ENCODE results near the gene TMEM120B.
"Not testable (repeated sequence)": the region's sequence is repeated elsewhere in the genome, so short reads cannot be mapped to it uniquely, and the experiment has no call there.

TMEM120B gene

GRCh38 chr12:121751749-121752351, 39.3 kb downstream of the TMEM120B start:
- Histone ChIP-seq H4K8ac (ENCODE audit: low read depth, low read length) (no peak overlapping the region), H3K9ac (ENCODE audit: low read length) (no peak overlapping the region), H3K79me1 (ENCODE audit: low read length) (no peaks in the 10 kb centered on the region), H3K23ac (ENCODE audit: low read length) (no peak overlapping the region), H4K5ac (ENCODE audit: low read length) (no peak overlapping the region), H3K36me3 (ENCODE audit: control insufficient read depth, insufficient read depth, low read length) (peaks cover 1% of the 10 kb centered on the region), H3K56ac (ENCODE audit: low read length) (no peak overlapping the region), H2BK120ac (ENCODE audit: low read depth, low read length) (no peak overlapping the region), H3K4me1 (ENCODE audit: control insufficient read depth, low read depth, low read length) (no peaks in the 10 kb centered on the region), H2BK15ac (replicated peaks; ENCODE audit: low read depth) (no peak overlapping the region), H3K27ac (ENCODE audit: low read depth, low read length) (no peak overlapping the region), H3K4ac (ENCODE audit: low read depth, low read length) (no peak overlapping the region), H3K79me2 (ENCODE audit: control insufficient read depth, insufficient read depth, low read length) (no peaks in the 10 kb centered on the region), H3K4me2 (ENCODE audit: low read length) (no peak overlapping the region), H2AK5ac (ENCODE audit: low read length) (no peak overlapping the region), H3K4me3 (ENCODE audit: low read length) (no peak overlapping the region), H3K18ac (ENCODE audit: low read length) (no peak overlapping the region), H3K27me3 (ENCODE audit: insufficient read depth, low read length, poor library complexity) (no peaks in the 10 kb centered on the region), H2BK5ac (ENCODE audit: low read length) (no peak overlapping the region)
- no peak for DNase-seq
- WGBS (ENCODE audit: extremely low coverage, insufficient coverage, low lambda C conversion rate), result no CpG with 5 or more reads among the region's 12 CpGs

GRCh38 chr12:121753844-121754264, 41.3 kb downstream of the TMEM120B start:
- no peaks in the 10 kb centered on the region for H3K79me2 ChIP-seq (ENCODE audit: control insufficient read depth, insufficient read depth, low read length)
- H3K4ac ChIP-seq (ENCODE audit: low read depth, low read length), result no peak overlapping the region
- no peak overlapping the region for H3K27ac ChIP-seq (ENCODE audit: low read depth, low read length)
- H2BK15ac ChIP-seq (replicated peaks; ENCODE audit: low read depth), result no peak overlapping the region
- no peak overlapping the region for H4K5ac ChIP-seq (ENCODE audit: low read length)
- H3K23ac ChIP-seq (ENCODE audit: low read length), result no peak overlapping the region
- WGBS (ENCODE audit: extremely low coverage, insufficient coverage, low lambda C conversion rate), result no CpG with 5 or more reads among the region's 12 CpGs
- H3K18ac ChIP-seq (ENCODE audit: low read length), result no peak overlapping the region
- H2BK120ac ChIP-seq (ENCODE audit: low read depth, low read length), result no peak overlapping the region
- no peak for DNase-seq
- no peaks in the 10 kb centered on the region for H3K79me1 ChIP-seq (ENCODE audit: low read length)
- H3K4me2 ChIP-seq (ENCODE audit: low read length), result no peak overlapping the region
- peaks cover 1% of the 10 kb centered on the region for H3K36me3 ChIP-seq (ENCODE audit: control insufficient read depth, insufficient read depth, low read length)
- no peak overlapping the region for H3K9ac ChIP-seq (ENCODE audit: low read length)
- H3K56ac ChIP-seq (ENCODE audit: low read length), result no peak overlapping the region
- H3K4me3 ChIP-seq (ENCODE audit: low read length), result no peak overlapping the region
- H2BK5ac ChIP-seq (ENCODE audit: low read length), result no peak overlapping the region
- H4K8ac ChIP-seq (ENCODE audit: low read depth, low read length), result no peak overlapping the region
- H2AK5ac ChIP-seq (ENCODE audit: low read length), result no peak overlapping the region
- no peaks in the 10 kb centered on the region for H3K27me3 ChIP-seq (ENCODE audit: insufficient read depth, low read length, poor library complexity)
- no peaks in the 10 kb centered on the region for H3K4me1 ChIP-seq (ENCODE audit: control insufficient read depth, low read depth, low read length)

GRCh38 chr12:121754836-121755235, 42.3 kb downstream of the TMEM120B start:
- H3K4ac ChIP-seq (ENCODE audit: low read depth, low read length), result no peak overlapping the region
- H2BK15ac ChIP-seq (replicated peaks; ENCODE audit: low read depth), result no peak overlapping the region
- no peaks in the 10 kb centered on the region for H3K79me2 ChIP-seq (ENCODE audit: control insufficient read depth, insufficient read depth, low read length)
- no peak overlapping the region for H2BK5ac ChIP-seq (ENCODE audit: low read length)
- H3K27ac ChIP-seq (ENCODE audit: low read depth, low read length), result no peak overlapping the region
- H3K23ac ChIP-seq (ENCODE audit: low read length), result no peak overlapping the region
- H2BK120ac ChIP-seq (ENCODE audit: low read depth, low read length), result no peak overlapping the region
- H2AK5ac ChIP-seq (ENCODE audit: low read length), result no peak overlapping the region
- peaks cover 1% of the 10 kb centered on the region for H3K36me3 ChIP-seq (ENCODE audit: control insufficient read depth, insufficient read depth, low read length)
- no peak overlapping the region for H4K8ac ChIP-seq (ENCODE audit: low read depth, low read length)
- DNase-seq, result no peak
- no peak overlapping the region for H3K18ac ChIP-seq (ENCODE audit: low read length)
- no CpG with 5 or more reads among the region's 11 CpGs for WGBS (ENCODE audit: extremely low coverage, insufficient coverage, low lambda C conversion rate)
- H3K4me2 ChIP-seq (ENCODE audit: low read length), result no peak overlapping the region
- H3K4me1 ChIP-seq (ENCODE audit: control insufficient read depth, low read depth, low read length), result no peaks in the 10 kb centered on the region
- H3K9ac ChIP-seq (ENCODE audit: low read length), result no peak overlapping the region
- H4K5ac ChIP-seq (ENCODE audit: low read length), result no peak overlapping the region
- no peak overlapping the region for H3K4me3 ChIP-seq (ENCODE audit: low read length)
- no peaks in the 10 kb centered on the region for H3K79me1 ChIP-seq (ENCODE audit: low read length)
- H3K27me3 ChIP-seq (ENCODE audit: insufficient read depth, low read length, poor library complexity), result no peaks in the 10 kb centered on the region
- H3K56ac ChIP-seq (ENCODE audit: low read length), result no peak overlapping the region

GRCh38 chr12:121755591-121755990, 43.0 kb downstream of the TMEM120B start:
- H3K4me1 ChIP-seq (ENCODE audit: control insufficient read depth, low read depth, low read length), result no peaks in the 10 kb centered on the region
- DNase-seq, result no peak
- no peaks in the 10 kb centered on the region for H3K36me3 ChIP-seq (ENCODE audit: control insufficient read depth, insufficient read depth, low read length)
- H2BK120ac ChIP-seq (ENCODE audit: low read depth, low read length), result no peak overlapping the region
- H3K27me3 ChIP-seq (ENCODE audit: insufficient read depth, low read length, poor library complexity), result no peaks in the 10 kb centered on the region
- H3K79me1 ChIP-seq (ENCODE audit: low read length), result no peaks in the 10 kb centered on the region
- no peak overlapping the region for H3K4ac ChIP-seq (ENCODE audit: low read depth, low read length)
- H3K23ac ChIP-seq (ENCODE audit: low read length), result no peak overlapping the region
- H3K4me2 ChIP-seq (ENCODE audit: low read length), result no peak overlapping the region
- no peak overlapping the region for H4K8ac ChIP-seq (ENCODE audit: low read depth, low read length)
- no peak overlapping the region for H4K5ac ChIP-seq (ENCODE audit: low read length)
- H3K18ac ChIP-seq (ENCODE audit: low read length), result no peak overlapping the region
- no peaks in the 10 kb centered on the region for H3K79me2 ChIP-seq (ENCODE audit: control insufficient read depth, insufficient read depth, low read length)
- H3K27ac ChIP-seq (ENCODE audit: low read depth, low read length), result no peak overlapping the region
- H2BK5ac ChIP-seq (ENCODE audit: low read length), result no peak overlapping the region
- H3K56ac ChIP-seq (ENCODE audit: low read length), result no peak overlapping the region
- WGBS (ENCODE audit: extremely low coverage, insufficient coverage, low lambda C conversion rate), result no CpG with 5 or more reads among the region's 3 CpGs
- no peak overlapping the region for H3K9ac ChIP-seq (ENCODE audit: low read length)
- no peak overlapping the region for H2BK15ac ChIP-seq (replicated peaks; ENCODE audit: low read depth)
- H2AK5ac ChIP-seq (ENCODE audit: low read length), result no peak overlapping the region
- no peak overlapping the region for H3K4me3 ChIP-seq (ENCODE audit: low read length)

GRCh38 chr12:121758536-121758935, 46.0 kb downstream of the TMEM120B start:
- H3K27ac ChIP-seq (ENCODE audit: low read depth, low read length); H3K56ac ChIP-seq (ENCODE audit: low read length); H4K8ac ChIP-seq (ENCODE audit: low read depth, low read length); H4K5ac ChIP-seq (ENCODE audit: low read length); H3K79me1 ChIP-seq (ENCODE audit: low read length); H3K4me1 ChIP-seq (ENCODE audit: control insufficient read depth, low read depth, low read length); H3K36me3 ChIP-seq (ENCODE audit: control insufficient read depth, insufficient read depth, low read length); H3K79me2 ChIP-seq (ENCODE audit: control insufficient read depth, insufficient read depth, low read length); H3K4ac ChIP-seq (ENCODE audit: low read depth, low read length); H2BK5ac ChIP-seq (ENCODE audit: low read length); DNase-seq; H3K4me3 ChIP-seq (ENCODE audit: low read length); H3K27me3 ChIP-seq (ENCODE audit: insufficient read depth, low read length, poor library complexity); H2BK15ac ChIP-seq (replicated peaks; ENCODE audit: low read depth); H3K18ac ChIP-seq (ENCODE audit: low read length); H3K23ac ChIP-seq (ENCODE audit: low read length); H2BK120ac ChIP-seq (ENCODE audit: low read depth, low read length); H3K9ac ChIP-seq (ENCODE audit: low read length); H2AK5ac ChIP-seq (ENCODE audit: low read length); H3K4me2 ChIP-seq (ENCODE audit: low read length): not testable (repeated sequence)
- WGBS (ENCODE audit: extremely low coverage, insufficient coverage, low lambda C conversion rate), result no CpG with 5 or more reads among the region's 22 CpGs

- peak; percentile 46 for DNase-seq
- Histone ChIP-seq H3K4ac (ENCODE audit: low read depth, low read length) (no peak overlapping the region), H2BK120ac (ENCODE audit: low read depth, low read length) (no peak overlapping the region), H3K56ac (ENCODE audit: low read length) (no peak overlapping the region), H3K23ac (ENCODE audit: low read length) (no peak overlapping the region), H2AK5ac (ENCODE audit: low read length) (no peak overlapping the region), H3K27ac (ENCODE audit: low read depth, low read length) (peak overlapping the region; percentile 29), H3K36me3 (ENCODE audit: control insufficient read depth, insufficient read depth, low read length) (no peaks in the 10 kb centered on the region), H2BK15ac (replicated peaks; ENCODE audit: low read depth) (no peak overlapping the region), H3K79me2 (ENCODE audit: control insufficient read depth, insufficient read depth, low read length) (no peaks in the 10 kb centered on the region), H3K4me2 (ENCODE audit: low read length) (no peak overlapping the region), H3K79me1 (ENCODE audit: low read length) (no peaks in the 10 kb centered on the region), H2BK5ac (ENCODE audit: low read length) (no peak overlapping the region), H4K5ac (ENCODE audit: low read length) (no peak overlapping the region), H3K4me3 (ENCODE audit: low read length) (no peak overlapping the region), H3K18ac (ENCODE audit: low read length) (no peak overlapping the region), H4K8ac (ENCODE audit: low read depth, low read length) (no peak overlapping the region), H3K27me3 (ENCODE audit: insufficient read depth, low read length, poor library complexity) (no peaks in the 10 kb centered on the region), H3K9ac (ENCODE audit: low read length) (no peak overlapping the region), H3K4me1 (ENCODE audit: control insufficient read depth, low read depth, low read length) (no peaks in the 10 kb centered on the region)
- WGBS (ENCODE audit: extremely low coverage, insufficient coverage, low lambda C conversion rate), result no CpG with 5 or more reads among the region's 6 CpGs
These were observed 49.7 kb downstream of the TMEM120B start for GRCh38 chr12:121762269-121762668.
